NT2/D1 (cell line): Measurements from ENCODE around the gene AGPAT2.
A peak's percentile ranks its signal among the peaks of the same experiment; 100 is the strongest.

Experiments
- DNase-seq: peaks from one replicate; pipeline ENCODE4 v3.0.0-alpha.2; 2011; ENCODE audit warnings: low read depth, low spot score
- H3K27me3 ChIP-seq: 2 replicates; pipeline ENCODE4 v1.6.0; 2011; ENCODE audit warnings: mild to moderate bottlenecking; ENCODE audit not compliant: insufficient read length, insufficient read depth
- H3K36me3 ChIP-seq: 2 replicates; pipeline ENCODE4 v1.6.1; 2011; ENCODE audit warnings: mild to moderate bottlenecking, low read length, mixed read lengths; ENCODE audit not compliant: insufficient read depth, insufficient read length
- H3K4me1 ChIP-seq: 2 replicates; pipeline ENCODE4 v1.5.1; 2011; ENCODE audit not compliant: insufficient read depth, insufficient read length
- H3K4me3 ChIP-seq: 2 replicates; pipeline ENCODE4 v1.5.1; 2011; ENCODE audit warnings: low read depth; ENCODE audit not compliant: insufficient read length
- H3K9ac ChIP-seq: 2 replicates; pipeline ENCODE4 v1.6.0; 2011; ENCODE audit warnings: low read depth; ENCODE audit not compliant: insufficient read length
- H3K9me3 ChIP-seq: 2 replicates; pipeline ENCODE4 v1.5.1; 2011; ENCODE audit warnings: mild to moderate bottlenecking, low read length; ENCODE audit not compliant: insufficient read depth
- SUZ12 ChIP-seq: IDR thresholded peaks from 2 replicates; pipeline ENCODE4 v1.6.1; 2011; ENCODE audit not compliant: insufficient read length, insufficient read depth; ENCODE audit errors: extremely low read depth
- YY1 ChIP-seq: IDR thresholded peaks from 2 replicates; pipeline ENCODE4 v1.6.1; 2011; ENCODE audit not compliant: insufficient read length, insufficient read depth
- ZNF274 ChIP-seq: IDR thresholded peaks from 2 replicates; pipeline ENCODE4 v1.6.1; 2011; ENCODE audit warnings: mild to moderate bottlenecking, low read depth, low read length

AGPAT2 gene

GRCh38 chr9:136669791-136670464, 17.3 kb downstream of the AGPAT2 start:
- H3K4me1 ChIP-seq = peaks cover 35% of the 10 kb centered on the region
- no peaks in the 10 kb centered on the region for H3K9me3 ChIP-seq
- H3K27me3 ChIP-seq = peaks cover 3% of the 10 kb centered on the region
- TF ChIP-seq ZNF274 = no peak
- TF ChIP-seq SUZ12 = no peak
- no peak for TF ChIP-seq YY1
- no peak overlapping the region for H3K9ac ChIP-seq
- DNase-seq = no peak
- H3K4me3 ChIP-seq = no peak overlapping the region
- peaks cover 25% of the 10 kb centered on the region for H3K36me3 ChIP-seq

- Histone ChIP-seq H3K9ac (peak overlapping the region; percentile 50), H3K4me1 (peaks cover 37% of the 10 kb centered on the region), H3K36me3 (peaks cover 18% of the 10 kb centered on the region), H3K27me3 (peaks cover 9% of the 10 kb centered on the region), H3K4me3 (no peak overlapping the region), H3K9me3 (no peaks in the 10 kb centered on the region)
- TF ChIP-seq SUZ12 = no peak
- no peak for TF ChIP-seq YY1
- TF ChIP-seq ZNF274 = no peak
- no peak for DNase-seq
Measured at GRCh38 chr9:136668983-136669790, 18.1 kb downstream of the AGPAT2 start.

DNA sequence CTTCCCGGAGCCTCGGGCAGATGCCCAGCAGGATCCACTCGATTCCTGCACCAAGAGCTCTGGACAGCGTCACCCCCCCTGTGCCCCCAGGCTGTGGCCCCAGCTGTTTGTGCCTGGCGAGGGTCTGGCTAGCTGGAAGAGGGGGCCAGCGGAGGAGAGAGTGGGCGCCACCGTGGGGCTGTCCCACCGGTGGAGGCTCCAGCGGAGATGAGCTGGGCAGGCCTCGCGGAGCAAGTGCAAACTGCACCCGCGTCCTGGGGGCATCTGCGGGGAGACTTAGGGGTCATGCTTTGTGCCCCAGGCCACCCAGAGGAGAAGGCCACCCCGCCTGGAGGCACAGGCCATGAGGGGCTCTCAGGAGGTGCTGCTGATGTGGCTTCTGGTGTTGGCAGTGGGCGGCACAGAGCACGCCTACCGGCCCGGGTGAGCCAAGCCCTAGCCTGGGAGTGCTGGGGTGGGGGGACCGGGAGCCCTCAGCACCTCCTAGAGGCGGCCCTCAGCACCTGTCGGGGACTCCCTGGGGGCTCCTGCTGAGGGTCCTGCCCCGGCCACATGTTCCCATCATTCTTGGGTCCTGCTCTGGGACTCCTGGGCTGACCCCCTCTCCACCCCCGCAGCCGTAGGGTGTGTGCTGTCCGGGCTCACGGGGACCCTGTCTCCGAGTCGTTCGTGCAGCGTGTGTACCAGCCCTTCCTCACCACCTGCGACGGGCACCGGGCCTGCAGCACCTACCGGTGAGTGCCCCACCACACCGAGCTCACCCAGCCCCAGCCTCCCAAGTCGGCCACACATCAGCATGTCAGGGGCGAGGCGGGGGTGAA, 19.1 kb downstream of the AGPAT2 start:
- DNase-seq = no peak

DNA sequence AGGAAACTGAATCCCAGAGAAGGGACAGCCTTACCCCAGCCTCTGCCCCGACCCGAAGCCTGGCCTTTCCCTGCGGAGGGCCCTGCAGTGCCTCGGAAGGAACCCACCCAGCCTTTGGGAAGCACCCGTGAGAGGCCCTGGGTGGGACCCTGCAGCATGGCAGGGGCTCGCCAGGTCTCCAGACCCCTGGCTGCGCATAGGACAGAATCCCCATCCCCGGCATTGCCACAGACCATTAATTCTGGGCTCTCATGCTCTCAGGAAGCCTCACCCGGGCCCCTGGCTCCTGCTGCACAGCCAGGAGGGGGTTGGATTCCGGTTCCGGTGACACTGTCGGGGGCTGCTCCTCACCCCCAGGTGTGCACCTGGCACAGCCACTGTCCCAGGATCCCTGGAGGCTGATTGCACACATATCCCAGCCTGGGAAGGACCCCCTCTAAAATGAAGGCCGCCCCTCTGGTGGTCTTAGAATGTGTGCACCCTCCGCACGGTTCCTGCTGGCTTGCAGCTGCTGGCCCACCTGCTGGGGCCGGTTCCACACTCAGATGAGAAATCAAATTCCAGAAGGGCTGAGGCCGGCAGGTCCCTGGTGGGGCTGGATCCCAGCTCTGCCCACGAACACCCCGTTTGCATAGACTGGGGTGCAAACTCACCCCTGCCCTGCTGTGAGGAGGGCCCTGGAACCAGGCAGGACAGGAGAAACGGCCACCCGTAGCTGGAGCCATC, 19.9 kb downstream of the AGPAT2 start:
- Histone ChIP-seq H3K27me3 (peaks cover 15% of the 10 kb centered on the region), H3K9me3 (no peaks in the 10 kb centered on the region), H3K4me1 (peaks cover 37% of the 10 kb centered on the region), H3K36me3 (peaks cover under 1% of the 10 kb centered on the region), H3K4me3 (no peak overlapping the region), H3K9ac (peak overlapping the region; percentile 32)
- DNase-seq = no peak
- TF ChIP-seq SUZ12 = no peak
- TF ChIP-seq ZNF274 = no peak
- TF ChIP-seq YY1 = no peak

More for the DNA sequence above, 19.1 kb downstream of the AGPAT2 start:
- Histone ChIP-seq H3K27me3 (peaks cover 15% of the 10 kb centered on the region), H3K36me3 (peaks cover 8% of the 10 kb centered on the region), H3K9ac (peak overlapping the region; percentile 32), H3K4me3 (no peak overlapping the region), H3K4me1 (peaks cover 38% of the 10 kb centered on the region), H3K9me3 (no peaks in the 10 kb centered on the region)
- TF ChIP-seq YY1 (no peak), ZNF274 (no peak), SUZ12 (no peak)

GRCh38 chr9:136666372-136667213, 20.7 kb downstream of the AGPAT2 start:
- TF ChIP-seq ZNF274 (no peak), YY1 (no peak), SUZ12 (no peak)
- H3K9ac ChIP-seq = peak overlapping the region; percentile 64
- no peaks in the 10 kb centered on the region for H3K9me3 ChIP-seq
- H3K4me3 ChIP-seq = peak overlapping the region; percentile 51
- peaks cover 37% of the 10 kb centered on the region for H3K4me1 ChIP-seq
- H3K36me3 ChIP-seq = no peaks in the 10 kb centered on the region
- peaks cover 15% of the 10 kb centered on the region for H3K27me3 ChIP-seq
- no peak for DNase-seq

GRCh38 chr9:136665704-136666371, 21.4 kb downstream of the AGPAT2 start:
- peaks cover 15% of the 10 kb centered on the region for H3K27me3 ChIP-seq
- peak overlapping the region; percentile 64 for H3K9ac ChIP-seq
- H3K36me3 ChIP-seq = no peaks in the 10 kb centered on the region
- DNase-seq = no peak
- H3K4me3 ChIP-seq = peak overlapping the region; percentile 51
- TF ChIP-seq ZNF274 (no peak), YY1 (no peak), SUZ12 (no peak)
- H3K4me1 ChIP-seq = peaks cover 34% of the 10 kb centered on the region
- no peaks in the 10 kb centered on the region for H3K9me3 ChIP-seq
